ENCODE results near the gene ELAVL1. TPM values are rescaled to one million over a fixed set of nuclear protein-coding genes. Genes with fewer than 3 reads are reported as not detected.

Gene ELAVL1
- total and polyA plus RNA-seq, 9 of the 15 experiments (the other 6 are each of a cell fraction or from before 2014, with no cell fraction given): 4.3 to 172 (median 69.2) TPM

- TF ChIP-seq FOXP4 (CRISPR knock-in tag; IDR thresholded peaks at IDR 0.05; ENCODE audit: borderline replicate concordance) (peak; percentile 88; the same call in 1 of the 2 replicates), TFAP4 (CRISPR knock-in tag; IDR thresholded peaks at IDR 0.05; ENCODE audit: borderline replicate concordance) (peak; percentile 75), VEZF1 (CRISPR knock-in tag; IDR thresholded peaks at IDR 0.05) (peak; percentile 64), LCOR (CRISPR knock-in tag; IDR thresholded peaks at IDR 0.05) (peak; percentile 73; the same call in 1 of the 2 replicates), CTBP1 (IDR thresholded peaks at IDR 0.05; ENCODE audit: borderline replicate concordance) (peak; percentile 91), MEIS2 (IDR thresholded peaks at IDR 0.05; ENCODE audit: partially characterized antibody) (peak; percentile 13), PCBP2 (IDR thresholded peaks at IDR 0.05; ENCODE audit: low read depth, low read length, poor library complexity, severe bottlenecking) (peak; percentile 32), RERE (CRISPR knock-in tag; IDR thresholded peaks at IDR 0.05; ENCODE audit: borderline replicate concordance) (0 out of 2 replicates have a peak, but pooled peaks have one; percentile 64), ZNF511 (CRISPR knock-in tag; IDR thresholded peaks at IDR 0.05) (peak; percentile 94), CREM (IDR thresholded peaks at IDR 0.05; ENCODE audit: low read depth) (peak; percentile 61), ZNF23 (CRISPR knock-in tag; IDR thresholded peaks at IDR 0.05) (no peak), KDM2B (CRISPR knock-in tag; IDR thresholded peaks at IDR 0.05) (peak; percentile 34; the same call in 1 of the 2 replicates), GATAD2B (IDR thresholded peaks at IDR 0.05; ENCODE audit: borderline replicate concordance) (peak; percentile 82), ETV5 (CRISPR knock-in tag; IDR thresholded peaks at IDR 0.05; ENCODE audit: low read depth) (0 out of 2 replicates have a peak, but pooled peaks have one; percentile 35), NFRKB (IDR thresholded peaks at IDR 0.05; ENCODE audit: low read depth) (no peak), MTA3 (IDR thresholded peaks at IDR 0.05; ENCODE audit: borderline replicate concordance) (peak; percentile 68; the same call in 1 of the 2 replicates), DACH1 (IDR thresholded peaks at IDR 0.05; ENCODE audit: partially characterized antibody) (no peak)
Measured at GRCh38 chr19:7925171-7925851, 80.1 kb downstream of the ELAVL1 start (continued).
